GM18526 (cell line): ENCODE measurements around the gene GUK1.

Experiments
- POLR2A ChIP-seq: IDR thresholded peaks from 3 replicates; pipeline ENCODE4 v1.6.1; 2011; ENCODE audit not compliant: insufficient read length; ENCODE audit errors: extremely low read depth

GUK1 gene

DNA sequence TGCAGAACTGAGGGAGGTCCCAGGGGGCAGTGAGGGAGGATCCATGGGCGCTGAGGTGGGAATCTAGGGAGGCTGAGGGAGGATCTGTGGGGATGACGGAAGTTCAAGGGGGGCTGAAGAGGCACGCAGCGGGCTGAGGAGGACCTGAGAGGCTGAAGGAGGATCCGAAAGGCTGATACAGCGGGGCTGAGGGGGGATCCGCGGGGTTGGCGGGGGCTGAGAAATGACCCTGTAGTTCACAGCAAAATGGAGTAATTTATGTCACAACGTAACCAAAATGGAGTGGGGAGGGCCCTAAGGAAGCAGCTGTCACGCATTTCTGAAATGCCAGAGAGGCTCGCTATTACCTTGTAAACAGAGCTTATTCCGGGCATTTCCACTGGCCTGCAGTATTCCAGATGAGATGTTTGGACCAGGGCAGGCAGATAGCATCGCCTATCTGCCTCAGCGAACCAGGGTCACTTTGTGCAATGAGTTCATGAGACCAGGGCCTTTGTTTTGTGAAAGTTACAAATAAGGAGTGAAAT is 30.1 kb upstream of the GUK1 start:
- no peak for TF ChIP-seq POLR2A

DNA sequence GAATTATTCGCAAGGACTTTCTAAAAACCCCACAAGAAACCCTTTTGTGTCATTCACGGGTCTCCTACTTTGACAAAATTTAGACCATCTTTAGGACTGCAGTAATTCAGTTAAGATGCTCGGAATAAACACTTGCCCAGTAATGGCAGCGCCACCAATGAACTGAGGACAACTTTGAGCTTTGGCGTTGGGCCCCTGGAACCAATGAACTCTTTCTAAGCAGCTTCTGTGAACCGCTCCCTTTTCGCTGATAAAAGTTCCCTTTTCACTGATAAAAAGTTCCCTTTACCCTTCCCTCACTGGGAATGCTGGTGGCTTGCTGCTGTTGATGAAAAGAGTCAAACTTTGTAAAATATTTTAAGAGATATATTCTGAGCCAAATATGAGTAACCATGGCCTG is 29.5 kb upstream of the GUK1 start:
- no peak for TF ChIP-seq POLR2A

DNA sequence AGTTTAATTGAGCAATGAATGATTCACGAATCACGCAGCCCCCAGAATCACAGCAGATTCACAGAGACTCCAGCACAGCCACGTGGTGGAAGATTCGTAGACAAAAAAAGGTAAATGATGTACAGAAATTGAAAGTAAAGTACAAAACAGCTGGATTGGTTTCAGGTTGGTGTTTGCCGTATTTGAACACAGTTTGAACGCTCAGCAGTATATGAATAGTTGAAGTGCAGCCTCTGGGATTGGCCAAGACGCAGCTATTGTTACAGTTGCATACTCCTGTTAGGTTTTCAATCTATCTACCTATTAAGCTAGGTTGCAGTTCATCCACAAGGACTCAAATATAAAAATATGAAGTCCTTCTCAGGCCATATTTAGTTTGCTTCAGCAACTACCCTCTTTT is 27.9 kb upstream of the GUK1 start:
- no peak for TF ChIP-seq POLR2A

DNA sequence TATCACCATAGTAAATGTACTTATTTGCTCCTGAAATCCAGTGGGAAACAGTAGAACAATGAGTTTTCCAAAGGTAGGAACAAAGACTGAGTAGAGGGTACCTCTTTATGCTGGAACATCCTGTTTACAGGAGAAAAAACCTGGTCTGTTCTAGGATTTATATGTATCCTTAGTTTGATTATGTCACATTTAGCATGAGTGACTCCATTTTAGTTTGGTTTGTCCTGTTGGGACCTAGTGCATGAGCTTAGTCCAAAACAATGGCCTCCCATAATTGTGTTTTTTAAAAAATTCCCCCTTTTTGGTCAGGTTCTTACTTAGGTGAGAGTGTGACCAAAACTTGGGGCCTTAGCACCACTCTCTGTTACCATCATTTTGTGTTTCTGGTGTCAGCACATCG is 27.5 kb upstream of the GUK1 start:
- no peak for TF ChIP-seq POLR2A

DNA sequence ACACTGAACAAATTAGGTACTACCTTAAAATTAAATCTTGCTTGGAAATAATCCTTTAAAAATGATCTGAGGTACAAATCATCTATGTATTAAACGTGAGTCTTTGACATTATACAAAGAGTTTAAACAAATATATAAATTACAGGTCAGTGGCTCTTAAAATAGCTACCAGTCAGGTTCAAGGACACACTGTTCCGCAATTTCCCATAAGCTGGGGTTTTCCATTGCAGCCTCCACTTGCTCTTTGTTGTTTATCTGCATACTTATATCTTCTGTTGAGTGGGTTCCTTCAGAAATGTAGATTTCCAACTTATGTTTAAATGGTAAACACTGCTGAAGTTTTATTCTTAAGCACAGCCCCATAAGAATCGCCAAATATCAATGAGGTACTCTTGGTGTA is 25.3 kb upstream of the GUK1 start:
- TF ChIP-seq POLR2A = no peak

DNA sequence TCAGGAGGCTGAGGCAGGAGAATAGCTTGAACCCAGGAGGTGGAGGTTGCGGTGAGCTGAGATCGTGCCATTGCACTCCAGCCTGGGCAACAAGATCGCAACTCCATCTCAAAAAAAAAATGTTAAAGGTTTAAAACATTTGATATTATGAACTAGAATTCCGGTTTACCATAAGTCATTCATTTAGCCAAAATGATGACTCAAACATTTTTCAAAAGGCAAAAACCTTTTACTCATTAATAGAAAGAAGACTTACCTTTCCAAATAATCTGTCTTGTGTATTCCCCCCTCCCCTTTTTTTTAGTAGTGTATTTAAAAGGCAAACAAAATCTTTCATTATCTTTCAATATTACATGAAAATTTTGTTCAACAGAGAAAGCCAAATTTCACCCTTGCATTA is 22.7 kb upstream of the GUK1 start:
- no peak for TF ChIP-seq POLR2A

DNA sequence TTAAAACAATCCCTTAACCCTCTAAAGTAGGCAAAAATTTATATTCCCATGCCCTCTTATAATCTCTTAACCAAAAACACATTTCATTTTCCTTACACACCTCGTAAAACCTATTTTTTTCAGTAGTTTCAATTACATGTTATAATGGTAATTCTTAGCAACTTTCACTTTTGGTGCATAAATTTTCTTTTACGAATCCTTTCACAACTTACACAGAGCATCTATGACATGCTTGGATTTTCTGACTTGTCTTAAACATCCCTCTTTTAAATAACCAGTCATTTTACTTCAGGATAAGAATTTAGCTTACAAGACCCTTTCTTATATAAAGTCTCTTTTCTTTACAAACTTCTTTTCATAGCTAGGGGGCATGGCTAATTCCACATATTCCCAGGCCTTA is 22.0 kb upstream of the GUK1 start:
- TF ChIP-seq POLR2A = no peak

DNA sequence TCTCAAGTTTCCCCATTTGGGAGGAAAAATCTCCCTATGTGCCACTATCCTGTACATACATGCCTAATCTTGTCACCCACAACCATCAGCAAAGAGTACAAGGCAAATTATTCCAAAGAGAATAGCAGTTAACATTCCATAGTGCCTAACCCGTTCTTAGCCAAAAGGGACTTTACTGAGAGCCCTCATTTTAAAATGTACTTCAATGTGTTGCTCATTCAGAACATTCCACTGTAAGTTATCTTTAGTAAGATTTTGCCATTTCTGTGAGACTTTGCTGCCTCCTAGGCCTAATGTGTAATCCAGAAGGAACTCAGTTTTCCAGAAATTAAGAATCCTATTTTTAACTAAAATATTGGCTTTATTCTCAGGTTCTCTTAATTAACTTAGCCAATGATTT is 19.7 kb upstream of the GUK1 start:
- TF ChIP-seq POLR2A = no peak

DNA sequence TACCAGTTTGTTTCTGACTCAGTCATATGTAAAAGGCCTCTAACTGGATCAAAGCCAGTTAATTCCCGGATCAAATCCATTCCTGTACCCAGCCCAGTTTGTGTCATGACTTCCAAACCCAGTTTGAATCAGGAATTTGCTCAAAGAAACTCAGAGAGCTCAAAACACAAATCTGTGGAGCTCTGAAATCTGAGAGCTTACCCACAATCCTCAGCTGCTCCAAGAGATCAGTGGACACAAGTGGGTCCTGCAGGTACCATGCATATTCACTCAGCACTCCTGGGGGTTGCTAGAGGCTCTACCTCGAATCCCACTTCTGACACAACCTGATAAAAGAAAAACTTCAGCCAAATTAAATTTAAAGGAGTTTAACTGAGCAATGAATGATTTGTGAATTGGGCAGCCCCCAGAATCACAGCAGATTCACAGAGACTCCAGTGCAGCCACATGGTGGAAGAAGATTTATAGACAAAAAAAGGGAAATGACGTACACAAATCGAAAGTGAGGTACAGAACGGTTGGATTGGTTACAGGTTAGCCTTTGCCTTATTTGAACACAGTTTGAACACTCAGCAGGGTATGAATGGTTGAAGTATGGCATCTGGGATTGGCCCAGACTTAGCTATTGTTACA is 19.1 kb upstream of the GUK1 start:
- no peak for TF ChIP-seq POLR2A

DNA sequence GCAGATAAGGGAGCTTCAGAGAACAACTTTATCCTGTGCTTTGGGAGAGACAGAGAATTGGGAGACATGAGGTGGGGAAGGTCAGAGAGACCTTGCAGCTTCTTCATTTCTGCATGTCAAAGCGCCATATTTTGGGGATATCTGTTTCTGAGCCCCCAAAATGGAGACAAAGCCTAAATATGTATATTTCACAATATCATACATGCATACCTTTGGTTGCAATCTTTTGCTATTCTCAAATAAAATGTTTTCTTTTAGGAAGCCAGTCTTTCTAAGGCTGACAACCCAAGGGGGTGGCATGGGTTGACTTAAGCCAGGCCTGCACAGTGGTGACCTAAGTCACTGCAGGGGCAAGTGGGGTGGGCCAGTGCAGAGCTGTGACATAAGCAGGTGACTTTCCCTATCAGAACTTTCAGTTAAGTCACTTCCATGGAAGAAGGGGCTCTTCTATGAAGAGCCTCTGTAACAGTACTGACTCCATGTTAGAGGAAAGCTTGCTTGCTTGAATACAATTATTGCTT is 17.1 kb upstream of the GUK1 start:
- no peak for TF ChIP-seq POLR2A

DNA sequence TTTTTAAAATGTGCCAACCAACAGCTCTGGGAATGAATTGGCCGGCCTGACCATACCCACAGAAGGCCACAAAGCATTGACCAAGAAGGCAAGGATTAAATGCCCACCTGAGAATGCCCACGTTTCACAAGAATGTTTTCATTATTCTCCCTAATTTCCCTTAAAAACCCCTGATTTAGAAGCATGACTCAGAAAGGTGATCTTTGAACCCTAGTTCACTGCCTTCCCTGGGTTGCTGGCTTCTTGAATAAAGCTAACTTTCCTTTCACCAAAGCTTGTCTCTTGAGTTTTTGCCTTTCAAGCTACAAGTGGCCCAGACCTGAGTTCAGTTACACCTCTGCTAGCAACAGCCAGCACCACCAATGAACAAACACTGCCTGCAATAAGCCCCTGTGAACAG is 16.6 kb upstream of the GUK1 start:
- TF ChIP-seq POLR2A = no peak

DNA sequence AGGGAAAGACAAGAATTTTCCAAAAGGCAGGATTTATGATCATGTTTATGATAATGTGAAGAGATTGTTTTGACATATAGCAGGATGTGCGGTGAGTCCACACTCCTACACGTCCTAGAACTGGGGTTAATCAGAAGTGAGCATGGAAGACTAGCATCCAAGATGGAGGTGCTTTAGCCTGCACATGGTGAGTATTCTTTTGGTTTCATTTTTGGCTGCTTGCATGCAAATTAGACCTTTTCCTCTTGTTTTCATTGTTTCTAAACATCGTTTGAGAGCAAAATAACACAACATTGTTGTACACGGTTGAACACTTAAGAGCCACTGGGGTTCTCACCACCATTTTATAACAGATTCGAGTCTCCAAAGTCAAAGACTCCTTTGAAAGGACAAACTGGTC is 14.9 kb upstream of the GUK1 start:
- TF ChIP-seq POLR2A = no peak

DNA sequence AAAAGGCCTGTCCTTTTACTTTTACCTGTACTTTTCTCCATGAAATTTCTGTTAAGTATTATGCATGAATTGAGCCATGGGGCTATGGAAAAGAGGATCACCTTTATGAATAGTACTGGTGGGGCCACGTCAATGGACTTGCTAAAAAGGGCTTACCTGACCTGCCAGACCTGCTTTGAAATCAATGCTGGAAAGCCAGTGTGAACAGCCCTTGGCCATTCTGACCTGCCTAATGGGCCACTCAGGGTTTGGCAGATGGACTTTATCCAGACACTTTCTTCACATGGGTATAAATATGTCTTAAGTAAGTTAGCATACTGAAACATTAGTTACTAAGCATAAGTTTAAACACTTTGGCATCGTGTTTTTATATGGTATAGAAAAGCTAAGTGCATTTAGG is 8.3 kb upstream of the GUK1 start:
- TF ChIP-seq POLR2A = no peak

DNA sequence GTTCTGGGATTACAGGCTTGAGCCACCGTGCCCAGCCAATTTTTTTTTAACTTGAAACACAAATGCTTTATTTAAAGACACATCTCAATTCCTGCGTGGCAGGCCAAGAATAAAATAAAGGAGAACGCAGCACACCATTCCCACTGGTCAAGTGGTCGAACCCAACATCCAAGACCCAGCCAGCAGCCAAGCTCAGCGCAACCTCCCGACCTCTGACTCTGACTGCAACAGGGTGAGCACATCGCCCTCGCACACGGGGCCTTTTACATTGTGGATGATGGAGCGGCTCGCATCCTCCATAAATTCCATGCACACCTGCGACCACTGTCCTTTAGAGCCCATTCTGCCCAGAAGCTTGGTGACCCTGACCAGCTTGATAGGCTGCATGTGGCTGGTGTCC is 5.5 kb upstream of the GUK1 start:
- TF ChIP-seq POLR2A = no peak

DNA sequence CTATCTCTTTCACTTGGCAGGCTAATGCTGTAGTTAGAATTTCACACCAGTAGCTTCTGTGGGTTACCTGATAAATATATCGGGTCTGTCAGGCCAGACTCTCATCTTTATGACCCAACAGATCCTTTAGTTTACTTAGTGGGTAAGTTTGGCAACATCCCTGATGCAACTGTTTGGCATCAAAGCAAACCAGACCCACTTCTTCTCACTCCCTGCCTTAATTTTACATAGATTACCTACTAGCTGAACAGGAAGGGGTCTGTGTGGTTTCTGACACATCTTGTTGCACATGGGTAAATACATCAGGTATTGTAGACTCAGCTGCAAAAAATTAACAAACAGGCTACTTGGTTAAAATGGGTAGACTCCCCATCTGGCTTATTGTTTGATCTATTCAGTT is 3.2 kb upstream of the GUK1 start:
- no peak for TF ChIP-seq POLR2A

DNA sequence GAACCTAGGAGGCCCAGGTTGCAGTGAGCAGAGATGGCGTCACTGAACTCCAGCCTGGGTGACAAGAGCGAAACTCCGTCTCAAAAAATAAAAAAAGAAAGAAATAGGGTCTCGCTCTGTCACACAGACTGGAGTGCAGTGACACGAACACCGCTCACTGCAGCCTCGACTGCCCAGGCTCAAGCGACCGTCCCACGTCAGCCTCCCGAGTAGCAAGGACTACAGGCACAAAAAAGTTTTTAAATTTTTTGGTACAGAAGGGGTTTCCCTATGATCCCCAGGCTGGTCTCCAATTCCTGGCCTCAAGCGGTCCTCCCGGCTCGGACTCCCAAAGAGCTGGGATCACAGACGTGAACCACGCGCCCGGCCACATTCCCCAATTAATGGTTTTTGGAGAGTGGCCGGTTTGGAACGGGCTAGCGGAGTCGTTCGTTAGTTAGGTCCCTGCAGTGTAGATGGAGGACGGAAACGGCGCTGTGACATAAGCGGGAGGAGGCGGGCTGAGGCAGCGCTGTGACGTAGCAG is 611 bp upstream of the GUK1 start:
- TF ChIP-seq POLR2A = no peak

DNA sequence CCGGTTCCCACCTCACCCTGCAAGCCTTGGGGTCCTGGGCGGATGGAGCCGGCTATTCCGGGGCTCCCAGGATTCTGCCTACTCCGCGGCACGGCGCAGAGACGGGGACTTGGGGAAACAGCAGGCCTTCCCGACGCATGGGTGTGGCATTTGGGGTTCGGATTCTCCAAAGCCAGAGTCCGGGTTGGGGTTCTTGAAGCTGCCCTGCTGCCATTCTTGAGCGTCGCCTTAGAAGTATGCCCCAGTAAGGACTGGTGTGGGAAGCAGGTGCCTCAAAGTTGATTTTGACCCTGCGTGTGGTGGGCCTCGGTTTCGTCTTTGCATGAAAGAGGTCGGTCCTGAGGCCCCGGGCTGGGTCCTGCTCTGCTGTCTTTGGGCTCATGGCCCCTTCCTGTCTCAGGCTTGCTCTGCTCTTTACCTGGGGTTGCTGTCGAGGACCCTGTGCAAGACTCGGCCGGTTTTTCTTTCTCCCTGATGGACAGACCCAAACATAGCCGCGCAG is 696 bp downstream of the GUK1 start:
- TF ChIP-seq POLR2A = no peak
